Measurements from ENCODE around the gene INPP4B.

DNA sequence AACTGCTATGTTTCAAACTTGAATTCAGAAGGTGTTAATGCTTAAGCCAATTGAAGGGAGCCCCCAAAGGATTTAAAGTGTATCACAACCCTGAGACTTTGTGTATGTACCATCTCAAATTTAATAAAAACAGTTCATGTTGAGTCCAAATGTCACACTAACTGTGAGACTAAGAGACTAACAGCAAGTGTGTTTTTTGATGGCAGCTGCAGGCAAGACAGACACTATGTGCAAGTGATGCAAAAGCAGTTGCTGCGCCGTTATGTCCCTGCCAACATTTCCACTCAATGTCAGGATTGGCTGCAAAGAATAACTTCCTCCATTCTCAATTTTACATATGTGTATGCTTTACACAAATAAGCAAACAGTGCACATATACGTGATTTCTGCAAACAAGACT lies 615.1 kb downstream of the INPP4B start:
- TF ChIP-seq, protein P1, sequence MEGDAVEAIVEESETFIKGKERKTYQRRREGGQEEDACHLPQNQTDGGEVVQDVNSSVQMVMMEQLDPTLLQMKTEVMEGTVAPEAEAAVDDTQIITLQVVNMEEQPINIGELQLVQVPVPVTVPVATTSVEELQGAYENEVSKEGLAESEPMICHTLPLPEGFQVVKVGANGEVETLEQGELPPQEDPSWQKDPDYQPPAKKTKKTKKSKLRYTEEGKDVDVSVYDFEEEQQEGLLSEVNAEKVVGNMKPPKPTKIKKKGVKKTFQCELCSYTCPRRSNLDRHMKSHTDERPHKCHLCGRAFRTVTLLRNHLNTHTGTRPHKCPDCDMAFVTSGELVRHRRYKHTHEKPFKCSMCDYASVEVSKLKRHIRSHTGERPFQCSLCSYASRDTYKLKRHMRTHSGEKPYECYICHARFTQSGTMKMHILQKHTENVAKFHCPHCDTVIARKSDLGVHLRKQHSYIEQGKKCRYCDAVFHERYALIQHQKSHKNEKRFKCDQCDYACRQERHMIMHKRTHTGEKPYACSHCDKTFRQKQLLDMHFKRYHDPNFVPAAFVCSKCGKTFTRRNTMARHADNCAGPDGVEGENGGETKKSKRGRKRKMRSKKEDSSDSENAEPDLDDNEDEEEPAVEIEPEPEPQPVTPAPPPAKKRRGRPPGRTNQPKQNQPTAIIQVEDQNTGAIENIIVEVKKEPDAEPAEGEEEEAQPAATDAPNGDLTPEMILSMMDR (IDR thresholded peaks at IDR 0.05; ENCODE audit: low read length) = no peak
- TF ChIP-seq EZH2 (IDR thresholded peaks at IDR 0.05; ENCODE audit: borderline replicate concordance, low read length) = no peak
